Measurements from ENCODE around the gene SKA2. TPM values are rescaled to one million over a fixed set of nuclear protein-coding genes. Genes with fewer than 3 reads are reported as not detected.
"Not testable (repeated sequence)": the region's sequence is repeated elsewhere in the genome, so short reads cannot be mapped to it uniquely, and the experiment has no call there.

SKA2 gene
- total RNA-seq, 6 donors from 2014 or later: 10.5 to 37.0 (median 23.9) TPM

DNA sequence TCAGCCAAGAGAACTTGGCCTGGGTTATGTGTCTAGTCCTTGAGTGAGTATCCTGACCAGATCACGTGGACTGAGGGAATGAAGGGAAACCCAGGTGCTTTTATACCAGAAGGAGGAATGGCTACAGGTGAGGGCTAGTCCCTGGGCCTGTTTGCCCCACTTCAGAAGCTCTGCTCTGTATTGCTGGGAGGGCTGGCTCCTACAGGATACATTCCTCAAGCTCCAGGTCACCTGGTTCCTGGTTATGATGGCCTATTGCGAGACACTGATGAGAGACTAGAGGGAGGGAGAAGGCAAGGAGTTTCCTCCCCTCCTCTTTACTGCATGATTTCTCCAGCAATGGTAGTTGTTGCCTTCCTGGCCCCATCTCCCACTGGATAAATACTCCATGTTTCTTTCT, 35.8 kb upstream of the SKA2 start:
- Histone ChIP-seq H3K4me3 (no peak overlapping the region), H3K4me1 (no peaks in the 10 kb centered on the region), H3K9me3 (no peaks in the 10 kb centered on the region), H3K27me3 (no peaks in the 10 kb centered on the region), H3K27ac (no peak overlapping the region), H3K36me3 (no peaks in the 10 kb centered on the region)
- DNase-seq (no peak), ATAC-seq (ENCODE audit: low FRiP score in 2 of 2) (no peak)
- WGBS, 2 donors: 91 to 100% methylated on average over 2 of the region's 2 CpGs
- TF ChIP-seq POLR2A (IDR thresholded peaks at IDR 0.05): no peak
- TF ChIP-seq, protein P1, sequence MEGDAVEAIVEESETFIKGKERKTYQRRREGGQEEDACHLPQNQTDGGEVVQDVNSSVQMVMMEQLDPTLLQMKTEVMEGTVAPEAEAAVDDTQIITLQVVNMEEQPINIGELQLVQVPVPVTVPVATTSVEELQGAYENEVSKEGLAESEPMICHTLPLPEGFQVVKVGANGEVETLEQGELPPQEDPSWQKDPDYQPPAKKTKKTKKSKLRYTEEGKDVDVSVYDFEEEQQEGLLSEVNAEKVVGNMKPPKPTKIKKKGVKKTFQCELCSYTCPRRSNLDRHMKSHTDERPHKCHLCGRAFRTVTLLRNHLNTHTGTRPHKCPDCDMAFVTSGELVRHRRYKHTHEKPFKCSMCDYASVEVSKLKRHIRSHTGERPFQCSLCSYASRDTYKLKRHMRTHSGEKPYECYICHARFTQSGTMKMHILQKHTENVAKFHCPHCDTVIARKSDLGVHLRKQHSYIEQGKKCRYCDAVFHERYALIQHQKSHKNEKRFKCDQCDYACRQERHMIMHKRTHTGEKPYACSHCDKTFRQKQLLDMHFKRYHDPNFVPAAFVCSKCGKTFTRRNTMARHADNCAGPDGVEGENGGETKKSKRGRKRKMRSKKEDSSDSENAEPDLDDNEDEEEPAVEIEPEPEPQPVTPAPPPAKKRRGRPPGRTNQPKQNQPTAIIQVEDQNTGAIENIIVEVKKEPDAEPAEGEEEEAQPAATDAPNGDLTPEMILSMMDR (IDR thresholded peaks at IDR 0.05): no peak
- no peak for TF ChIP-seq EP300 (IDR thresholded peaks at IDR 0.05)
- TF ChIP-seq POLR2AphosphoS5 (IDR thresholded peaks at IDR 0.05): no peak

DNA sequence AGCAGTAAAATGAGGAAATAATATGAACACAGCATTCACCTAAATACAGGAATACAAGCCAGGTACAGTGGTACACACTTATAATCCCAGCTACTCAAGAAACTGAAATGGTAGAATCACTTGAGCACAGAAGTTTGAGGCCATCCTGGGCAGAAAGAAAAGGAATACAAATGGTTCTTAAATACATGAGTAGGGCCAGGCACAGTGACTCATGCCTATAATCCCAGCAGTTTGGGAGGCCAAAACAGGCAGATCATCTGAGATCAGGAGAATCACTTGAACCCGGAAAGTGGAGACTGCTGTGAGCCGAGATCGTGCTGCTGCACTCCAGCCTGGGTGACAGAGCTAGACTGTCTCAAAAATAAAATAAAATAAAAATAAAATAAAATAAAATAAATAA, 31.9 kb upstream of the SKA2 start:
- ATAC-seq (ENCODE audit: low FRiP score in 2 of 2) (no peak), DNase-seq (no peak)
- Histone ChIP-seq H3K9me3 (no peaks in the 10 kb centered on the region), H3K4me1 (no peaks in the 10 kb centered on the region), H3K27me3 (no peaks in the 10 kb centered on the region), H3K36me3 (no peaks in the 10 kb centered on the region), H3K27ac (no peak overlapping the region), H3K4me3 (no peak overlapping the region)
- 97 to 100% methylated on average over 3 of the region's 3 CpGs for WGBS, 2 donors
- no peak for TF ChIP-seq EP300 (IDR thresholded peaks at IDR 0.05)
- TF ChIP-seq, protein P1 (IDR thresholded peaks at IDR 0.05): no peak
- no peak for TF ChIP-seq POLR2AphosphoS5 (IDR thresholded peaks at IDR 0.05)
- TF ChIP-seq POLR2A (IDR thresholded peaks at IDR 0.05): no peak

DNA sequence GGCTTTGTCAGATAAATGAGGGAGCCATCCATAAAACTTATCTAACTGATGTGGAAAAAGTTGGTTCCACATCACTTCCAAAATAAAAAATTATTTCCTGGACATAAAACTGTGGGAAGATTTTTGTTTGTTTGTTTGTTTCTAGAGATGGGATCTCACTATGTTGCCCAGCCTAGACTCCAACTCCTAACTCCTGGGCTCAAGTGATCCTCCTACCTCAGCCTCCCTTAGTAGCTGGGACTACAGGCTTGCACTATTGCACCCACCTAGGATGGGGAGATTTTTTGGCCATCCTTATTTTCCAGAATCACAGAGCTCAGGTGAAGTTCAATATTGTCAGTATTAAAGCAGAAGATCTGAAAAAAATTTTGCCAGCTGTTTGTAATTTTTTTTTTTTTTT, 31.0 kb upstream of the SKA2 start:
- TF ChIP-seq EP300 (IDR thresholded peaks at IDR 0.05): no peak
- TF ChIP-seq POLR2A (IDR thresholded peaks at IDR 0.05): no peak
- no peak for TF ChIP-seq POLR2AphosphoS5 (IDR thresholded peaks at IDR 0.05)
- TF ChIP-seq, protein P1 (IDR thresholded peaks at IDR 0.05): no peak
- DNase-seq (no peak), ATAC-seq (ENCODE audit: low FRiP score in 2 of 2) (no peak)
- Histone ChIP-seq H3K27me3 (no peaks in the 10 kb centered on the region), H3K4me3 (no peak overlapping the region), H3K27ac (no peak overlapping the region), H3K36me3 (no peaks in the 10 kb centered on the region), H3K9me3 (no peaks in the 10 kb centered on the region), H3K4me1 (no peaks in the 10 kb centered on the region)

DNA sequence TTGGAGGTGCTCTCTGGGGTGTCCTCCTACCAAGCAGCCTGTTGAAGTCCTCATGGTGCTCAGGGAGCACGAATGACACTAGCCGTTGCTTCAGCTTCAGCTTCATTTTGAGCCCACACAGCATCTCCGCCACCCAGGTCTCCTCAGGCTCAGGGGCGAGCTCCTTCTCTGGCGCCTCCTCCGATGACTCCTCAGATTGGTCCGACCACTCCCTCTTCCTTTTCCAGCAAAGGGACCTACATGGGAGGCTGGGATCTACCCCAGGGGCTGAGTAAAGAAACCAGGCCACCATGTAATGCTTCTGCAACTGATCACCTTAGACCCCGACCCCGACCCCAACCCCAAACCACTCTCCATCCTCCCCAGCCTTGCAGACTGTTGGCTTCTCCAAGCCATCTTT, 26.5 kb upstream of the SKA2 start:
- DNase-seq: no peak
- Histone ChIP-seq H3K36me3 (no peaks in the 10 kb centered on the region), H3K4me3 (no peak overlapping the region), H3K27me3 (no peaks in the 10 kb centered on the region), H3K27ac (no peak overlapping the region), H3K9me3 (no peaks in the 10 kb centered on the region), H3K4me1 (no peaks in the 10 kb centered on the region)
- 97 to 99% methylated on average over 9 of the region's 9 CpGs for WGBS, 2 donors
- ATAC-seq (ENCODE audit: low FRiP score in 2 of 2): no peak
- TF ChIP-seq EP300 (IDR thresholded peaks at IDR 0.05) (no peak), POLR2AphosphoS5 (IDR thresholded peaks at IDR 0.05) (no peak)
- TF ChIP-seq, protein P1 (IDR thresholded peaks at IDR 0.05): no peak

DNA sequence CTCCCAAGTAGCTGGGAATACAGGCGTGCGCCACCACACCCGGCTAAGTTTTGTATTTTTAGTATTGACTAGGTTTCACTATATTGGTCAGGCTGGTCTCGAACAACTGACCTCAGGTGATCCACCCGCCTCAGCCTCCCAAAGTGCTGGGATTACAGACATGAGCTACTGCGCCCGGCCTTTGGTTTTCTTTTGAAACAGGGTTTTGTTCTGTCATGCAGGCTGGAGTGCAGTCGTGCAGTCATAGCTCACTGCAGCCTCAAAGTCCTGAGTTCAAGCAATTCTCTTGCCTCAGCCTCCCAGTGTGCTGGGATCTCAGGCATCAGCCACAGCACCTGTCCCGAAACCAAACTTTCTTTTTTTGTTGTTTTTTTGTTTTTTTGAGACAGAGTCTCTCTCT, 25.6 kb upstream of the SKA2 start:
- Histone ChIP-seq H3K27me3 (no peaks in the 10 kb centered on the region), H3K36me3 (no peaks in the 10 kb centered on the region), H3K27ac (no peak overlapping the region), H3K4me1 (no peaks in the 10 kb centered on the region), H3K4me3 (no peak overlapping the region), H3K9me3 (no peaks in the 10 kb centered on the region)
- ATAC-seq (ENCODE audit: low FRiP score in 2 of 2) (no peak), DNase-seq (no peak)
- WGBS, 2 donors: 97 to 98% methylated on average over 9 of the region's 9 CpGs
- TF ChIP-seq EP300 (IDR thresholded peaks at IDR 0.05) (no peak), POLR2A (IDR thresholded peaks at IDR 0.05) (no peak), POLR2AphosphoS5 (IDR thresholded peaks at IDR 0.05) (no peak)
- TF ChIP-seq, protein P1 (IDR thresholded peaks at IDR 0.05): no peak

DNA sequence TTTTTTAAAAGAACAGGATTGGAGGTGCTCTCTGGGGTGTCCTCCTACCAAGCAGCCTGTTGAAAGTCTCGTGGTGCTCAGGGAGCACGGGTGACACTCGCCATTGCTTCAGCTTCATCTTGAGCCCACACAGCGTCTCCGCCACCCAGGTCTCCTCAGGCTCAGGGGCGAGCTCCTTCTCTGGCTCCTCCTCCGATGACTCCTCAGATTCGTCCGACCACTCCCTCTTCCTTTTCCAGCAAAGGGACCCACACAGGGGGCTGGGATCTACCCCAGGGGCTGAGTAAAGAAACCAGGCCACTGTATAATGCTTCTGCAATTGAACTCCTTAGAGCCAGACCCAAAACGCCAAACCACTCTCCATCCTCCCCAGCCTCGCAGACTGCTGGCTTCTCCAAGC, 24.6 kb upstream of the SKA2 start:
- ATAC-seq (ENCODE audit: low FRiP score in 2 of 2); H3K4me1 ChIP-seq; H3K27me3 ChIP-seq; H3K27ac ChIP-seq; H3K4me3 ChIP-seq; H3K36me3 ChIP-seq; H3K9me3 ChIP-seq; DNase-seq: not testable (repeated sequence)
- 93 to 96% methylated on average over 8 to 11 of the region's 11 CpGs for WGBS, 2 donors
